Fibroblast of lung (primary cell): ENCODE data around the gene EXOC6B.

Source experiments
- CTCF ChIP-seq, 2 donors: IDR thresholded peaks in 1 of 2; conservative IDR thresholded peaks in 1 of 2; 1 replicate in 1 of 2; 2 replicates in 1 of 2; pipeline ENCODE4 v1.5.1; 2011 to 2012; ENCODE audit warnings: low read length in 2 of 2, control low read depth in 1 of 2, inconsistent platforms in 1 of 2, low read depth in 1 of 2, mild to moderate bottlenecking in 1 of 2
- EZH2 ChIP-seq: IDR thresholded peaks from 2 replicates; pipeline ENCODE4 v1.5.1; 2012; ENCODE audit warnings: low read length, control low read depth, mild to moderate bottlenecking; ENCODE audit errors: missing control alignments

- TF ChIP-seq CTCF (conservative IDR thresholded peaks at IDR 0.05 in 1 of 2, IDR thresholded peaks at IDR 0.05 in 1 of 2; ENCODE audit: low read depth in 1 of 2, low read length in 2 of 2) (no peak), EZH2 (no peak)
Observed at GRCh38 chr2:72744049-72744448, 81.8 kb downstream of the EXOC6B start.
